H9 (cell line): ENCODE data around the gene LRPPRC. TPM values are rescaled to one million over a fixed set of nuclear protein-coding genes. Genes with fewer than 3 reads are reported as not detected.

ENCODE experiments used
- DNase-seq: peaks from one replicate; pipeline ENCODE4 v3.0.0-alpha.2; 2017
- H2AFZ ChIP-seq: one replicate; pipeline ENCODE4 v1.6.1; 2013; ENCODE audit warnings: mild to moderate bottlenecking, low read length, control low read depth, moderate library complexity
- H2AK5ac ChIP-seq: 2 replicates; pipeline ENCODE4 v1.6.1; 2013; ENCODE audit warnings: low read length, control low read depth, mixed read lengths; ENCODE audit not compliant: insufficient read length
- H2BK120ac ChIP-seq: one replicate; pipeline ENCODE4 v1.6.1; 2013; ENCODE audit warnings: low read depth, mild to moderate bottlenecking, low read length, control low read depth, inconsistent platforms; ENCODE audit not compliant: poor library complexity, severe bottlenecking
- H2BK12ac ChIP-seq: 2 replicates; pipeline ENCODE4 v1.6.1; 2013; ENCODE audit warnings: low read length, control low read depth, mixed read lengths, low read depth; ENCODE audit not compliant: insufficient read length
- H2BK15ac ChIP-seq: 2 replicates; pipeline ENCODE4 v1.6.1; 2013; ENCODE audit warnings: low read depth, low read length, control low read depth
- H2BK20ac ChIP-seq: one replicate; pipeline ENCODE4 v1.6.1; 2013; ENCODE audit warnings: low read depth, mild to moderate bottlenecking, low read length, control low read depth, inconsistent platforms; ENCODE audit not compliant: poor library complexity, severe bottlenecking
- H2BK5ac ChIP-seq: 2 replicates; pipeline ENCODE4 v1.6.1; 2013; ENCODE audit warnings: low read length, control low read depth, mixed read lengths; ENCODE audit not compliant: insufficient read length
- H3K14ac ChIP-seq: 2 replicates; pipeline ENCODE4 v1.6.1; 2013; ENCODE audit warnings: low read length, control low read depth; ENCODE audit not compliant: insufficient read depth
- H3K18ac ChIP-seq: 2 replicates; pipeline ENCODE4 v1.6.1; 2013; ENCODE audit warnings: low read depth, mild to moderate bottlenecking, mixed read lengths, low read length, control low read depth; ENCODE audit not compliant: insufficient read length
- H3K23ac ChIP-seq: 2 replicates; pipeline ENCODE4 v1.6.1; 2013; ENCODE audit warnings: low read length, control low read depth, mixed read lengths, low read depth; ENCODE audit not compliant: insufficient read length
- H3K23me2 ChIP-seq: 2 replicates; pipeline ENCODE4 v1.6.1; 2013; ENCODE audit warnings: low read depth, mild to moderate bottlenecking, mixed read lengths, low read length, control low read depth; ENCODE audit not compliant: insufficient read length, poor library complexity, severe bottlenecking
- H3K27ac ChIP-seq: 2 replicates; pipeline ENCODE4 v1.5.1; 2013; ENCODE audit warnings: low read length, control low read depth, mixed read lengths, low read depth; ENCODE audit not compliant: insufficient read length
- H3K27me3 ChIP-seq: 2 replicates; pipeline ENCODE4 v1.6.1; 2013; ENCODE audit warnings: low read length, control low read depth, inconsistent platforms; ENCODE audit not compliant: insufficient read depth
- H3K4ac ChIP-seq: 2 replicates; pipeline ENCODE4 v1.6.1; 2013; ENCODE audit warnings: low read depth, mild to moderate bottlenecking, control low read depth, inconsistent platforms, low read length, moderate library complexity
- H3K4me1 ChIP-seq: 2 replicates; pipeline ENCODE4 v1.6.1; 2013; ENCODE audit warnings: low read length, control low read depth, inconsistent platforms; ENCODE audit not compliant: insufficient read depth
- H3K4me2 ChIP-seq: 2 replicates; pipeline ENCODE4 v1.6.1; 2013; ENCODE audit warnings: low read length, control low read depth, mixed read lengths; ENCODE audit not compliant: insufficient read length, insufficient read depth
- H3K56ac ChIP-seq: 2 replicates; pipeline ENCODE4 v1.6.1; 2013; ENCODE audit warnings: low read depth, mild to moderate bottlenecking, mixed read lengths, low read length, control low read depth; ENCODE audit not compliant: insufficient read length
- H3K79me1 ChIP-seq: 2 replicates; pipeline ENCODE4 v1.6.1; 2013; ENCODE audit warnings: low read depth, mild to moderate bottlenecking, moderate library complexity, low read length, control low read depth, inconsistent platforms; ENCODE audit not compliant: insufficient read depth, poor library complexity, severe bottlenecking
- H3K79me2 ChIP-seq: 2 replicates; pipeline ENCODE4 v1.6.1; 2013; ENCODE audit warnings: low read length, control low read depth, inconsistent platforms; ENCODE audit not compliant: insufficient read depth
- H3K9ac ChIP-seq: 2 replicates; pipeline ENCODE4 v1.6.1; 2013; ENCODE audit warnings: low read length, control low read depth, mixed read lengths; ENCODE audit not compliant: insufficient read length; ENCODE audit errors: extremely low read depth
- H3K9me3 ChIP-seq: one replicate; pipeline ENCODE4 v1.6.1; 2013; ENCODE audit warnings: low read depth, low read length, inconsistent platforms; ENCODE audit not compliant: control insufficient read depth
- H3T11ph ChIP-seq: one replicate; pipeline ENCODE4 v1.6.1; 2013; ENCODE audit warnings: mild to moderate bottlenecking, low read length, control low read depth, inconsistent platforms
- H4K20me1 ChIP-seq: one replicate; pipeline ENCODE4 v1.6.1; 2013; ENCODE audit not compliant: control insufficient read depth, insufficient read length, insufficient read depth
- H4K5ac ChIP-seq: 2 replicates; pipeline ENCODE4 v1.6.1; 2013; ENCODE audit warnings: low read depth, mild to moderate bottlenecking, mixed read lengths, low read length, control low read depth; ENCODE audit not compliant: insufficient read length
- H4K8ac ChIP-seq: replicated peaks from 2 replicates; pipeline ENCODE4 v1.6.1; 2013; ENCODE audit warnings: low read length, control low read depth, mixed read lengths, low read depth; ENCODE audit not compliant: insufficient read length
- H4K91ac ChIP-seq: 2 replicates; pipeline ENCODE4 v1.6.1; 2013; ENCODE audit warnings: low read depth, mild to moderate bottlenecking, moderate library complexity, mixed read lengths, low read length, control low read depth; ENCODE audit not compliant: insufficient read length
- H3K27ac Mint-ChIP-seq, 3 experiments: 2 replicates in 2 of 3; 3 replicates in 1 of 3; pipeline ENCODE4 v1.8.0; 2020 to 2021; ENCODE audit warnings: mixed read lengths in 3 of 3, mild to moderate bottlenecking in 1 of 3, moderate library complexity in 1 of 3
- H3K27me3 Mint-ChIP-seq: 2 replicates; pipeline ENCODE4 v1.8.0; 2021; ENCODE audit warnings: low read depth, mild to moderate bottlenecking, moderate library complexity, mixed read lengths
- H3K36me3 Mint-ChIP-seq, 3 experiments: 2 replicates in 2 of 3; 3 replicates in 1 of 3; pipeline ENCODE4 v1.8.0; 2020 to 2021; ENCODE audit warnings: low read depth in 3 of 3, mixed read lengths in 3 of 3; ENCODE audit not compliant: insufficient read depth in 1 of 3
- H3K4me1 Mint-ChIP-seq, 2 experiments: 2 replicates each; pipeline ENCODE4 v1.8.0; 2020; ENCODE audit warnings: mixed read lengths in 2 of 2
- H3K4me3 Mint-ChIP-seq, 2 experiments: 2 replicates in 1 of 2; 3 replicates in 1 of 2; pipeline ENCODE4 v1.8.0; 2020 to 2021; ENCODE audit warnings: mild to moderate bottlenecking in 2 of 2, mixed read lengths in 2 of 2, moderate library complexity in 1 of 2
- H3K9me3 Mint-ChIP-seq, 2 experiments: 2 replicates in 1 of 2; 3 replicates in 1 of 2; pipeline ENCODE4 v1.8.0; 2020; ENCODE audit warnings: mild to moderate bottlenecking in 2 of 2, mixed read lengths in 2 of 2, moderate library complexity in 1 of 2
- CTCF ChIP-seq: fragments of 200-600 bp; sonication (generic); conservative IDR thresholded peaks from 3 replicates; pipeline ENCODE4 v1.8.0; 2021; ENCODE audit warnings: antibody characterized with exemption, mild to moderate bottlenecking
- WGBS: extraction: QIAGEN DNeasy Blood & Tissue Kit; methylation state at CpG from one replicate; pipeline ENCODE4 v1.1.7; 2013; ENCODE audit warnings: missing lambda C conversion rate, low lambda C conversion rate, mixed read lengths; ENCODE audit not compliant: insufficient read length; ENCODE audit errors: extremely low coverage; 5-methylcytosine and 5-hydroxymethylcytosine counted together
- total RNA-seq: library from RNA; stranded (reverse); gene quantifications from 2 replicates; pipeline ENCODE4 v1.2.1, GENCODE V29; 2021

Gene LRPPRC
- total RNA-seq, 1 experiment from 2014 or later, result 182 TPM

GRCh38 chr2:43877782-43878464 is 117.9 kb downstream of the LRPPRC start:
- Mint-ChIP-seq H3K27ac (peak overlapping the region in 2 of 3 experiments; percentile 64 to 89; a peak in 1 of 7 replicates), H3K27me3 (peaks cover 10% of the 10 kb centered on the region), H3K4me1 (peaks cover 4 to 13% of the 10 kb centered on the region in 2 experiments), H3K9me3 (no peaks in the 10 kb centered on the region), H3K36me3 (no peaks in the 10 kb centered on the region; a peak in 1 of 7 replicates), H3K4me3 (no peak overlapping the region)
- Histone ChIP-seq H2BK5ac (no peak overlapping the region), H2BK120ac (no peak overlapping the region), H3K27me3 (no peaks in the 10 kb centered on the region), H2BK15ac (no peak overlapping the region), H3K27ac (no peak overlapping the region), H4K5ac (no peak overlapping the region), H3K4me2 (no peak overlapping the region), H3K4me1 (peaks cover 4% of the 10 kb centered on the region), H2AK5ac (no peak overlapping the region), H3K23ac (no peak overlapping the region), H3K9me3 (no peaks in the 10 kb centered on the region), H3K79me2 (no peaks in the 10 kb centered on the region), H4K20me1 (no peaks in the 10 kb centered on the region), H3K23me2 (no peaks in the 10 kb centered on the region), H3K14ac (no peak overlapping the region), H3K56ac (no peak overlapping the region), H2BK20ac (no peak overlapping the region), H4K91ac (no peak overlapping the region), H3K79me1 (no peaks in the 10 kb centered on the region), H3T11ph (no peak overlapping the region), H3K18ac (no peak overlapping the region), H2BK12ac (no peak overlapping the region), H2AFZ (no peak overlapping the region), H3K9ac (no peak overlapping the region), H4K8ac (no peak overlapping the region), H3K4ac (no peak overlapping the region)
- TF ChIP-seq CTCF, result peak; percentile 99
- DNase-seq, result peak; percentile 86
- WGBS, result no CpG with 5 or more reads among the region's 16 CpGs
